ENCODE results near the gene PADI6.

- no peak for TF ChIP-seq GATA2 (IDR thresholded peaks at IDR 0.05; ENCODE audit: low read depth, low read length)
- TF ChIP-seq GATA3 (IDR thresholded peaks at IDR 0.05; ENCODE audit: low read depth, low read length) = no peak
Measured at GRCh38 chr1:17365293-17365692, 6.7 kb upstream of the PADI6 start.

Measured in SH-SY5Y (cell line).